Measurements from ENCODE around the gene EXOC3L4. TPM values are rescaled to one million over a fixed set of nuclear protein-coding genes. Genes with fewer than 3 reads are reported as not detected.
"Not testable (repeated sequence)": the region's sequence is repeated elsewhere in the genome, so short reads cannot be mapped to it uniquely, and the experiment has no call there.

EXOC3L4 gene
- total RNA-seq, 1 donor from 2014 or later = not detected

DNA sequence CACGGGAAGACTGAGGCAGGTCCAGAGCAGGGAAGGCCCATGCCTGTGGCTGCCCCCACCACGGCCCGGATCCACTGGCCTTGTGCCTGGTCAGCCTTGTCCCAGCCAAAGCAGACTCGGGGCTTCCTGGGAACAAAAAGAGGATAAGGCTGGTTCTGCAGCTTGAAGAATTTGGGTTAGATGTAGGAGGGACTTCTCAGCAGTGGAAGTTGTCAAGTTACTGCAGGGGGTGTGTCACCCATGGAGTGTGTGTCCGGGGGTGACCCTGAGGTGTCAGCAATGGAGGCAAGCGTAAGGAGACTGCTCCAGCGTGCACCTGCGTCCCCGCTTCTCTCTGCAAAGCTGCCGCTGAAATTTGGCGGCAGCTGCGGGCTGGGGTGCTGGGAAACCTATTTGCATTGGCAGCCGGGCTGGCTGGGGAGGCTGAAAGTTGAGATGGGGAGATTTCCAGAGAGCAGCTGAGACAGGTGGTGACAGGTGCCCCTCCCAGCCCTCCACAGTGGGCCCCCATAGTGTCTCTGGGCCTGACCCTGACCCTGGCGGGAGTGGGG lies 16.2 kb downstream of the EXOC3L4 start:
- ChIA-PET CTCF (interaction anchor here (1.0 kb wide), 1 partner anchor 32 kb away, joined by 3 read pairs; no protein-coding TSS in a partner anchor), POLR2A (interaction anchor here (0.6 kb wide), 2 partner anchors 10 to 33 kb away, joined by 3 read pairs; no protein-coding TSS in a partner anchor)
- ATAC-seq (ENCODE audit: low read depth) (peak; percentile 15), DNase-seq (no peak)
- Mint-ChIP-seq H3K4me1 (peaks cover 39% of the 10 kb centered on the region), H3K27ac (no peak overlapping the region), H3K4me3 (no peak overlapping the region), H3K36me3 (ENCODE audit: low read depth) (no peaks in the 10 kb centered on the region), H3K9me3 (no peaks in the 10 kb centered on the region), H3K27me3 (no peaks in the 10 kb centered on the region)
- intact Hi-C loops (cut with micrococcal nuclease) = no loop called here
- TF ChIP-seq, protein P1, sequence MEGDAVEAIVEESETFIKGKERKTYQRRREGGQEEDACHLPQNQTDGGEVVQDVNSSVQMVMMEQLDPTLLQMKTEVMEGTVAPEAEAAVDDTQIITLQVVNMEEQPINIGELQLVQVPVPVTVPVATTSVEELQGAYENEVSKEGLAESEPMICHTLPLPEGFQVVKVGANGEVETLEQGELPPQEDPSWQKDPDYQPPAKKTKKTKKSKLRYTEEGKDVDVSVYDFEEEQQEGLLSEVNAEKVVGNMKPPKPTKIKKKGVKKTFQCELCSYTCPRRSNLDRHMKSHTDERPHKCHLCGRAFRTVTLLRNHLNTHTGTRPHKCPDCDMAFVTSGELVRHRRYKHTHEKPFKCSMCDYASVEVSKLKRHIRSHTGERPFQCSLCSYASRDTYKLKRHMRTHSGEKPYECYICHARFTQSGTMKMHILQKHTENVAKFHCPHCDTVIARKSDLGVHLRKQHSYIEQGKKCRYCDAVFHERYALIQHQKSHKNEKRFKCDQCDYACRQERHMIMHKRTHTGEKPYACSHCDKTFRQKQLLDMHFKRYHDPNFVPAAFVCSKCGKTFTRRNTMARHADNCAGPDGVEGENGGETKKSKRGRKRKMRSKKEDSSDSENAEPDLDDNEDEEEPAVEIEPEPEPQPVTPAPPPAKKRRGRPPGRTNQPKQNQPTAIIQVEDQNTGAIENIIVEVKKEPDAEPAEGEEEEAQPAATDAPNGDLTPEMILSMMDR (IDR thresholded peaks at IDR 0.05) = no peak

DNA sequence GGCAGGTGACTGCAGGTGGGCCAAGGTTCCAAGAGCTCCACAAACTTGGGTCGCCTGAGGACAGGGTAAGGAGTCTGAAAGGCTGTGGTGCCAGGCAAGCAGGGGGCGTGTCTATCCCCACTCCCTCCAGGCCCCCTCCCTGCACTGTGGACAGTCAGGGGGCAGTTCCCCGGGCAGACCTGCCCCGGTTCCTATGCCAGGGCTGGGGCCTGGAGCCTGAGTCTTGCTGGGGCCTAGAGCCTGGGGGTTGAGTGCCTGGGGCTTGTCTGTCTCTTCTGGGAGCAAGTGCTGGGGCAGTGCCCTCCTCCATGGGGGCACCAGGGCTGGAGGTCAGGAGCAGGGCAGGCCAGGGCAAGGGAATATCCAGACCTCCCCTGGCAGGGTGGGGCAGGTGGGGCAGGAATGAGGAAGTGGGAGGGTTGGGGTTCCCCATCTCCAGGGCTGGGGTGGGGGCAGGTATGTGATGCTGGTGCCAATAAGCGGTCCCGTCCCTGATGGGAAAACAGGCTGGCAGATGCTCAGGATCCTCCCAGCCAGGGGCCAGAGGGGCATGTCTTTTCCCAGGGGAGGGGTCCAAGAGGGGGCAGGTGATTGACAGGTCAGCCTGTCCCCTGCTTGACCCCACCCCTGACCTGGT lies 16.8 kb downstream of the EXOC3L4 start:
- TF ChIP-seq, protein P1 (IDR thresholded peaks at IDR 0.05) = no peak
- Mint-ChIP-seq H3K4me1 (peaks cover 38% of the 10 kb centered on the region), H3K36me3 (ENCODE audit: low read depth) (no peaks in the 10 kb centered on the region), H3K4me3 (no peak overlapping the region), H3K9me3 (no peaks in the 10 kb centered on the region), H3K27me3 (no peaks in the 10 kb centered on the region), H3K27ac (no peak overlapping the region)
- intact Hi-C loops (cut with micrococcal nuclease) = no loop called here
- no peak for DNase-seq
- CTCF ChIA-PET = no interaction called here
- POLR2A ChIA-PET = no interaction called here
- peak; percentile 33 for ATAC-seq (ENCODE audit: low read depth)

DNA sequence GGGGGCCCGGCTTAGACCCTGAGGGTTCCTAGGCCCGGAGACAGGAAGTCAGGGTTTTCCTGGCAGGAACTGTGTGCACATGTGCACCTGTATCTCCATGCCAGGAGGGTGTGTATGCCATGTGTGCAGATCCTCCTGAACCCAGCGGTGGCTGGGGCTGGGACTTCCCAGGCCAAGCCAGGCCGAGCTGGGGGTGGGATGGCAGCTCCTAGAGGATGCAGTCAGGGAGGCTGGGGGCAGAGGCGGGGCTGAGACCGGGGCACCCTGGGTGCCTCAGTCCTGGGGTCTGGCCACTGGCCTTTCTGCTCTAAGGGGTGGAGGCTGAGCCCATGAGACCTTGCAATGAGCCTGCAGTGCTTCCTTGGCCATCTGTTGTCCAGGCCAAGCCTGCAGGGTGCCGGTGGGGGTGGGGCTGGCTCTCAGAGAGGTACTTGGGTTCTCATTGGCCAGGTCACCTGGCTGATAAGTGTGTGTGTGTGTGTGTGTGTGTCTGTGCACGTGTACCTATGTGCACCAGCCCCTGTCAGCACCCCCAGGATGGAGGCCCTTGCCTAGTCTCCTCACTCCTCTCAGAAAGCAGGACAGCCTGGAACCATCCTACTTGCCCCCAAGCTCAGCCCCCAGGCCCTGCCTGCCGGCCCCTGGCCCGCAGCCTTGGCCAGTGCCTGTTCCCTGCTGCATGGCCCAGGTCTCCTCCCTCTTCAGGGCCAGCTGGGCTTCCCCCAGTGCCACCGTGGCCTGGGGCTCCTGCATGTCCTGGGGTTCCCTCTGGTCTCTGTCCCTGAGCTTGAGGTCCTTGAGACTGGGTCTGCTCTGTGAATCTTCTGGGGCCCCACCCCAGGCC lies 18.1 kb downstream of the EXOC3L4 start:
- CTCF ChIA-PET = no interaction called here
- Mint-ChIP-seq H3K9me3 (no peaks in the 10 kb centered on the region), H3K27me3 (no peaks in the 10 kb centered on the region), H3K4me3 (no peak overlapping the region), H3K36me3 (ENCODE audit: low read depth) (no peaks in the 10 kb centered on the region), H3K4me1 (peaks cover 38% of the 10 kb centered on the region), H3K27ac (no peak overlapping the region)
- intact Hi-C loops (cut with micrococcal nuclease) = no loop called here
- POLR2A ChIA-PET = interaction anchor here (0.5 to 0.6 kb wide), 2 partner anchors 305 to 521 kb away, joined by 3 to 5 read pairs; no protein-coding TSS in a partner anchor
- TF ChIP-seq, protein P1 (IDR thresholded peaks at IDR 0.05) = no peak
- ATAC-seq (ENCODE audit: low read depth) (no peak), DNase-seq (no peak)

DNA sequence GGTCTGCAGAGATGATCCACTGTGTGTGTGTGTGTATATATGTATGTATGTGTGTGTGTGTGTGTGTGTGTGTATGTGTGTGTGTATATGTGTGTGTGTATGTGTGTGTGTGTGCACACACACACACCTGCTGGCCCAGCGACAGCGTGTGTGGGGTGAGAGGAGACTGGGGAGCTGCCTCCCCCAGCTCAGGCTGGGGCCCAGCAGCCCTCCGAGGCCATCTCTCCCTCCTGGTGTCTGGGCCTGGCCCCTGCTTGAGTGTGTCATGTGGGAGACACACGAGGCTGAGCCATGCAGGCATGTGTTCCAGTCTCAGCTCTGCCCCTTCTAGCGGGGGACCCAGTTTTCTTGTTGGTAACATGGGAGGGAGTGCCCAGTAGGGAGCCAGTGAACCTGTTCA lies 18.8 kb downstream of the EXOC3L4 start:
- Mint-ChIP-seq H3K4me3 (no peak overlapping the region), H3K4me1 (peaks cover 35% of the 10 kb centered on the region), H3K27ac (no peak overlapping the region), H3K27me3 (no peaks in the 10 kb centered on the region), H3K9me3 (no peaks in the 10 kb centered on the region), H3K36me3 (ENCODE audit: low read depth) (no peaks in the 10 kb centered on the region)
- ChIA-PET POLR2A (interaction anchor here (0.5 to 0.6 kb wide), 2 partner anchors 305 to 521 kb away, joined by 3 to 5 read pairs; no protein-coding TSS in a partner anchor), CTCF (no interaction called here)
- intact Hi-C loops (cut with micrococcal nuclease) = no loop called here
- TF ChIP-seq, protein P1 (IDR thresholded peaks at IDR 0.05) = no peak
- ATAC-seq (ENCODE audit: low read depth) (no peak), DNase-seq (no peak)

DNA sequence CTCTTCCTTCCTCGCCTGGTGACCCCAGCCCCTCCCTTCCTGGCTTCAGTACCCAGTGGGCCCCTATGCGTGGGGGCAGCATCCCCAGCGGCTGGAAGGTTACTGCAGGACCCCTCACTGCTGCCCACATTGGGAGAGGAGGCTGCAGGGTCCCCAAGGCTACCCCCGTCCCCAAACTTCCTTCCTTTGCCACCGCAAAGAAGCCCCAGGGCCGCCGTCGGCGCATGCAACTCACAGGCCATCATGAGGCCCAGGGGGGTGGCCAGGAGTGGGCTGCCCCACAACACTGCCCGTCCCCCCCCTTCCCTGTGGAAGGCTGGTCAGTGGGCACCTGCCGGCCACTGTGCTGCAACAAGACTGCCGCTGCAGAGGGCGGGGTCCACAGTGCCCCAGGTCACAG lies 19.2 kb downstream of the EXOC3L4 start:
- TF ChIP-seq, protein P1 (IDR thresholded peaks at IDR 0.05) = no peak
- no peaks in the 10 kb centered on the region for H3K9me3 Mint-ChIP-seq
- H3K36me3 Mint-ChIP-seq (ENCODE audit: low read depth) = no peaks in the 10 kb centered on the region
- POLR2A ChIA-PET = no interaction called here
- ATAC-seq (ENCODE audit: low read depth) = no peak
- CTCF ChIA-PET = no interaction called here
- no peak overlapping the region for H3K27ac Mint-ChIP-seq
- no peak for DNase-seq
- no peaks in the 10 kb centered on the region for H3K27me3 Mint-ChIP-seq
- no peak overlapping the region for H3K4me3 Mint-ChIP-seq
- intact Hi-C loops (cut with micrococcal nuclease) = no loop called here
- peaks cover 34% of the 10 kb centered on the region for H3K4me1 Mint-ChIP-seq

DNA sequence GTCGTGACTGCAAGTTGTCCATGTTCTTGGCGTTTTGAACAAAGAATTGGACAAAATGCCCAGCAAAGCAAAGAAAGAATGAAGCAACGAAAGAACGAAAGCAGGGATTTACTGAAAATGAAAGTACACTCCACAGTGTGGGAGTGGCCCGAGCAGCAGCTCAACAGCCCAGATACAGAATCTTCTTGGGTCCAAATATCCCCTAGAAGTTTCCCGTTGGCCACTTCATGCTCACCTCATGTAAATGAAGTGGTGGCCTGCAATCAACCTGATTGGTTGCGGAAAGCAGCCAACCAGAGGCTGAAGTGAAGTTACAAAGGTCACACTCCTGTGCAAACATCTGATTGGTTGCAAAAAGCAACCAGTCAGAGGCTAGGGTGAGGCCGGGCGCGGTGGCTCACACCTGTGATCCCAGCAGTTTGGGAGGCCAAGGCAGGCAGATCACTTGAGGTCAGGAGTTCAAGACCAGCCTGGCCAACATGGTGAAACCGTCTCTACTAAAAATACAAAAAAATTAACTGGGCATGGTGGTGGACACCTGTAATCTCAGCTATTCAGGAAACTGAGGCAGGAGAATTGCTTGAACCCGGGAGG lies 20.7 kb downstream of the EXOC3L4 start:
- intact Hi-C loops (cut with micrococcal nuclease); DNase-seq; H3K27ac Mint-ChIP-seq; H3K36me3 Mint-ChIP-seq (ENCODE audit: low read depth); ATAC-seq (ENCODE audit: low read depth); POLR2A ChIA-PET; H3K9me3 Mint-ChIP-seq; H3K27me3 Mint-ChIP-seq: not testable (repeated sequence)
- peaks cover 30% of the 10 kb centered on the region for H3K4me1 Mint-ChIP-seq
- peak overlapping the region; percentile 77 for H3K4me3 Mint-ChIP-seq
- CTCF ChIA-PET = interaction anchor here (2.6 kb wide), 1 partner anchor 10 kb away, joined by 13 read pairs; no protein-coding TSS in a partner anchor
